GM23338 (cell line): ENCODE measurements around the gene ANO10. TPM values are rescaled to one million over a fixed set of nuclear protein-coding genes. Genes with fewer than 3 reads are reported as not detected.

Experiments used
- ATAC-seq: fragments of 200-7000 bp; cut with Tn5 transposase; 3 replicates; pipeline ENCODE4 v1.9.1; 2020
- DNase-seq: peaks from one replicate; pipeline ENCODE4 v3.0.0-alpha.2; 2015; ENCODE audit warnings: low spot score
- H2AFZ ChIP-seq: fragments of 200-600 bp; sonication (generic); 2 replicates; pipeline ENCODE4 v1.8.0; 2016; ENCODE audit warnings: antibody characterized with exemption, mild to moderate bottlenecking, moderate library complexity
- H3F3A ChIP-seq: fragments of 200-600 bp; sonication (generic); replicated peaks from 2 replicates; pipeline ENCODE4 v1.8.0; 2017; ENCODE audit warnings: antibody characterized with exemption, mixed run types, low read depth
- H3K27ac ChIP-seq: fragments of 200-600 bp; sonication (generic); 2 replicates; pipeline ENCODE4 v1.6.1; 2016; ENCODE audit warnings: low read depth
- H3K27me3 ChIP-seq: fragments of 200-600 bp; sonication (generic); 2 replicates; pipeline ENCODE4 v1.8.0; 2016; ENCODE audit warnings: mild to moderate bottlenecking, mixed run types, moderate library complexity; ENCODE audit not compliant: insufficient read depth
- H3K36me3 ChIP-seq: fragments of 200-600 bp; sonication (generic); 2 replicates; pipeline ENCODE4 v1.8.0; 2016; ENCODE audit warnings: mild to moderate bottlenecking; ENCODE audit not compliant: insufficient read depth
- H3K4me1 ChIP-seq: fragments of 200-600 bp; sonication (generic); 2 replicates; pipeline ENCODE4 v1.8.0; 2016; ENCODE audit warnings: mild to moderate bottlenecking, moderate library complexity; ENCODE audit not compliant: insufficient read depth
- H3K4me2 ChIP-seq: fragments of 200-600 bp; sonication (generic); 2 replicates; pipeline ENCODE4 v1.7.1; 2017; ENCODE audit warnings: mixed run types
- H3K4me3 ChIP-seq: fragments of 200-600 bp; sonication (generic); 2 replicates; pipeline ENCODE4 v1.6.1; 2016; ENCODE audit warnings: mixed run types
- H3K79me2 ChIP-seq: fragments of 200-600 bp; sonication (generic); replicated peaks from 2 replicates; pipeline ENCODE4 v1.8.0; 2017; ENCODE audit warnings: mild to moderate bottlenecking; ENCODE audit not compliant: insufficient read depth
- H3K9me2 ChIP-seq: fragments of 200-600 bp; sonication (generic); 2 replicates; pipeline ENCODE4 v1.8.0; 2017; ENCODE audit not compliant: insufficient read depth
- H4K20me1 ChIP-seq: fragments of 200-600 bp; sonication (generic); replicated peaks from 2 replicates; pipeline ENCODE4 v1.8.0; 2017; ENCODE audit warnings: mild to moderate bottlenecking; ENCODE audit not compliant: insufficient read depth
- H3K27ac Mint-ChIP-seq: 2 replicates; pipeline ENCODE4 v1.8.0; 2020; ENCODE audit warnings: inconsistent platforms, mild to moderate bottlenecking, moderate library complexity, mixed read lengths
- H3K27me3 Mint-ChIP-seq: 3 replicates; pipeline ENCODE4 v1.8.0; 2022; ENCODE audit warnings: low read depth, mild to moderate bottlenecking, moderate library complexity, mixed read lengths, inconsistent platforms; ENCODE audit not compliant: insufficient read depth, poor library complexity
- H3K36me3 Mint-ChIP-seq: 3 replicates; pipeline ENCODE4 v1.8.0; 2021; ENCODE audit warnings: low read depth, mild to moderate bottlenecking, inconsistent platforms, moderate library complexity, mixed read lengths
- H3K4me1 Mint-ChIP-seq: 3 replicates; pipeline ENCODE4 v1.8.0; 2020; ENCODE audit warnings: mild to moderate bottlenecking, inconsistent platforms, mixed read lengths
- H3K4me3 Mint-ChIP-seq: 3 replicates; pipeline ENCODE4 v1.8.0; 2021; ENCODE audit warnings: moderate library complexity, mild to moderate bottlenecking, inconsistent platforms, mixed read lengths
- H3K9me3 Mint-ChIP-seq: 3 replicates; pipeline ENCODE4 v1.8.0; 2020; ENCODE audit warnings: moderate library complexity, mild to moderate bottlenecking, inconsistent platforms, mixed read lengths
- CREB1 ChIP-seq: fragments of 250-450 bp; sonication (Bioruptor Pico); IDR thresholded peaks from 2 replicates; pipeline ENCODE4 v1.5.0; 2020; ENCODE audit warnings: low read depth, mild to moderate bottlenecking, moderate library complexity
- CTCF ChIP-seq, 2 experiments: fragments of 200-600 bp in 1 of 2; sonication (generic) in 1 of 2; conservative IDR thresholded peaks; 2 replicates each; pipeline versions ENCODE4 v1.5.1 to v1.6.1; 2016 to 2017; ENCODE audit warnings: antibody characterized with exemption in 2 of 2, low read depth in 2 of 2, mild to moderate bottlenecking in 2 of 2, moderate library complexity in 1 of 2
- ETS1 ChIP-seq: IDR thresholded peaks from 2 replicates; pipeline ENCODE4 v1.6.1; 2016; ENCODE audit warnings: antibody characterized with exemption
- EZH2 ChIP-seq: fragments of 200-600 bp; sonication (generic); IDR thresholded peaks from one replicate; pipeline ENCODE4 v1.8.0; 2017; ENCODE audit warnings: antibody characterized with exemption, mild to moderate bottlenecking, low read depth; ENCODE audit not compliant: unreplicated experiment
- JUNB ChIP-seq: IDR thresholded peaks from one replicate; pipeline ENCODE4 v1.6.1; 2016; ENCODE audit warnings: antibody characterized with exemption; ENCODE audit not compliant: unreplicated experiment
- POLR2AphosphoS5 ChIP-seq: IDR thresholded peaks from 2 replicates; pipeline ENCODE4 v1.6.1; 2016; ENCODE audit warnings: antibody characterized with exemption, low read depth
- REST ChIP-seq: IDR thresholded peaks from one replicate; pipeline ENCODE4 v1.6.1; 2018; ENCODE audit warnings: antibody characterized with exemption; ENCODE audit not compliant: unreplicated experiment
- ZNF462 ChIP-seq: fragments of 250-450 bp; sonication (Bioruptor Pico); IDR thresholded peaks from 2 replicates; pipeline ENCODE4 v1.5.0; 2020; ENCODE audit warnings: mild to moderate bottlenecking, moderate library complexity
- polyA plus RNA-seq: library from polyadenylated mRNA; unstranded; fragments of >200 nt; fragmentation: Nextera tagmentation; extraction: Ambion mirVana; gene quantifications from 2 replicates; pipeline ENCODE4 v1.2.1, GENCODE V29; 2016
- total RNA-seq: library from RNA; depleted of rRNA; stranded (reverse); fragments of >200 nt; shearing (Covaris generic); gene quantifications from 2 replicates; pipeline ENCODE4 v1.2.3, GENCODE V29; 2014

Gene ANO10
- total and polyA plus RNA-seq, 2 experiments from 2014 or later, result 29.2 to 48.1 TPM

GRCh38 chr3:43608751-43609150 is 13.1 kb downstream of the ANO10 start:
- Histone ChIP-seq H3K27ac (no peak overlapping the region), H3K36me3 (peaks cover 7% of the 10 kb centered on the region; the same call in 1 of the 2 replicates), H3F3A (no peaks in the 10 kb centered on the region), H3K4me1 (0 out of 2 replicates have a peak, but pooled peaks cover 5% of the 10 kb centered on the region), H3K79me2 (peaks cover 57% of the 10 kb centered on the region), H3K27me3 (no peaks in the 10 kb centered on the region), H3K4me3 (no peak overlapping the region), H2AFZ (no peak overlapping the region), H3K4me2 (no peak overlapping the region), H4K20me1 (no peaks in the 10 kb centered on the region; the same call in none of the 2 replicates), H3K9me2 (no peaks in the 10 kb centered on the region; the same call in 1 of the 2 replicates)
- TF ChIP-seq JUNB (no peak), CTCF (conservative IDR thresholded peaks at IDR 0.05; ENCODE audit: low read depth in 2 of 2) (no peak), EZH2 (no peak), POLR2AphosphoS5 (no peak), REST (no peak), ZNF462 (CRISPR knock-in tag) (no peak), CREB1 (no peak), ETS1 (no peak)
- no peak for ATAC-seq
- no peak for DNase-seq
- Mint-ChIP-seq H3K36me3 (peaks cover 8% of the 10 kb centered on the region; the same call in 2 of the 3 replicates), H3K27ac (no peak overlapping the region), H3K27me3 (peaks cover 3% of the 10 kb centered on the region), H3K9me3 (no peaks in the 10 kb centered on the region), H3K4me1 (peaks cover 9% of the 10 kb centered on the region), H3K4me3 (no peak overlapping the region)
